T follicular helper cell (primary cell): Measurements from ENCODE around the gene VTN.
A peak's percentile ranks its signal among the peaks of the same experiment; 100 is the strongest.

Experiments
- DNase-seq: peaks from one replicate; pipeline ENCODE4 v3.0.0-alpha.2; 2020; ENCODE audit warnings: low read depth

VTN gene

GRCh38 chr17:28368915-28369683 lies 1.0 kb downstream of the VTN start:
- DNase-seq, result no peak

- no peak for DNase-seq
Measured at GRCh38 chr17:28368306-28368831, 1.7 kb downstream of the VTN start.

- no peak for DNase-seq
Measured at GRCh38 chr17:28367641-28368305, 2.3 kb downstream of the VTN start.

- DNase-seq, result no peak
Measured at GRCh38 chr17:28366605-28367004, 3.5 kb downstream of the VTN start.

GRCh38 chr17:28365487-28365886 lies 4.6 kb downstream of the VTN start:
- DNase-seq, result no peak

GRCh38 chr17:28364665-28365363 lies 5.3 kb downstream of the VTN start, which contains the start of gene SEBOX:
Gene SEBOX, minus strand, starts transcription at chr17:28365199. Its CDS starts 48 bp downstream, at chr17:28365151.
- no peak for DNase-seq

GRCh38 chr17:28363776-28364650 lies 6.1 kb downstream of the VTN start:
- DNase-seq, result no peak

- no peak for DNase-seq
Measured at GRCh38 chr17:28363186-28363585, 6.9 kb downstream of the VTN start.

- DNase-seq, result no peak
Measured at GRCh38 chr17:28357901-28358197, 12.3 kb downstream of the VTN start.

GRCh38 chr17:28357061-28357900 lies 12.8 kb downstream of the VTN start, which contains the start of gene POLDIP2:
Gene POLDIP2, minus strand, starts transcription at chr17:28357527. Its CDS starts 79 bp downstream, at chr17:28357448.
- peak; percentile 92 for DNase-seq

GRCh38 chr17:28350271-28350670 lies 19.8 kb downstream of the VTN start:
- DNase-seq, result no peak

- no peak for DNase-seq
Measured at GRCh38 chr17:28348979-28349378, 21.1 kb downstream of the VTN start.

GRCh38 chr17:28347261-28347891 lies 22.7 kb downstream of the VTN start:
- DNase-seq, result no peak

- DNase-seq, result no peak
Measured at GRCh38 chr17:28346746-28347246, 23.3 kb downstream of the VTN start.

- no peak for DNase-seq
Measured at GRCh38 chr17:28346199-28346580, 23.9 kb downstream of the VTN start.

- no peak for DNase-seq
Measured at GRCh38 chr17:28345419-28346198, 24.5 kb downstream of the VTN start.

- DNase-seq, result no peak
Measured at GRCh38 chr17:28344435-28344901, 25.6 kb downstream of the VTN start.

GRCh38 chr17:28344011-28344410 lies 26.1 kb downstream of the VTN start:
- DNase-seq, result no peak

GRCh38 chr17:28343491-28343932 lies 26.6 kb downstream of the VTN start:
- DNase-seq, result no peak
